PFSK-1 (cell line): ENCODE data around the gene PGBD4.

ENCODE experiments used
- FOXP2 ChIP-seq: optimal IDR thresholded peaks from 2 replicates; pipeline ENCODE3; 2011; ENCODE audit warnings: borderline replicate concordance, control low read depth, inconsistent platforms; ENCODE audit not compliant: insufficient read depth; ENCODE audit errors: extremely low read length, extremely low read depth
- POLR2AphosphoS5 ChIP-seq: IDR thresholded peaks from 2 replicates; pipeline ENCODE4 v1.6.1; 2012; ENCODE audit warnings: low read depth, mild to moderate bottlenecking, control low read depth, low read length, moderate library complexity
- SIN3A ChIP-seq: IDR thresholded peaks from 2 replicates; pipeline ENCODE4 v1.6.1; 2012; ENCODE audit warnings: mild to moderate bottlenecking, low read length, moderate library complexity, borderline replicate concordance; ENCODE audit not compliant: insufficient read depth
- TAF1 ChIP-seq: IDR thresholded peaks from 2 replicates; pipeline ENCODE4 v1.6.1; 2012; ENCODE audit warnings: low read length, control low read depth, borderline replicate concordance; ENCODE audit not compliant: insufficient read depth
- TF ChIP-seq, protein P1 (sequence below), 2 experiments: IDR thresholded peaks; 2 replicates each; pipeline versions ENCODE4 v1.6.1 to v1.8.0; 2011 to 2012; ENCODE audit warnings: low read depth in 2 of 2, low read length in 2 of 2, control low read depth in 1 of 2, inconsistent platforms in 1 of 2, mild to moderate bottlenecking in 1 of 2, moderate library complexity in 1 of 2; ENCODE audit not compliant: insufficient read depth in 1 of 2

The PGBD4 gene

DNA sequence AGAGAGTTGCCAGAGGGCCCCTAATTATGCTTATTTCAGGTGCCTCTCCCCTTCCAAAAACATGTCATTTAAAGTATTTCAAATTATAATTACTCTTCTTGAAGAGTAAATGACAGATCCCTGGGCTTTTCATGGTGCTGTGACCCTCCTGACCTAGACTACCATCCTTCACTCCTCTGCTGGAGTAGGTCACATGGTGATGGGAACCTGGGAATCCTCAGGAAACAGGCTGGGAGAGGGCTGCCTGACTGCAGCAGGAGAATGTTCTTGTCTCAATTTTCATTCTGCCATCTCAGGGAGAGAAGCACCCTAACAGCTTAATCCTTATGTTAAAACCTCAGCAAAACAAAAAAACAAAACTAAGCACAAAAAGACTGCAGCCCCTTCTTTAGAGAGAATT is 24.6 kb downstream of the PGBD4 start:
- TF ChIP-seq TAF1 (no peak), POLR2AphosphoS5 (no peak), SIN3A (no peak), FOXP2 (no peak)
- TF ChIP-seq, protein P1, sequence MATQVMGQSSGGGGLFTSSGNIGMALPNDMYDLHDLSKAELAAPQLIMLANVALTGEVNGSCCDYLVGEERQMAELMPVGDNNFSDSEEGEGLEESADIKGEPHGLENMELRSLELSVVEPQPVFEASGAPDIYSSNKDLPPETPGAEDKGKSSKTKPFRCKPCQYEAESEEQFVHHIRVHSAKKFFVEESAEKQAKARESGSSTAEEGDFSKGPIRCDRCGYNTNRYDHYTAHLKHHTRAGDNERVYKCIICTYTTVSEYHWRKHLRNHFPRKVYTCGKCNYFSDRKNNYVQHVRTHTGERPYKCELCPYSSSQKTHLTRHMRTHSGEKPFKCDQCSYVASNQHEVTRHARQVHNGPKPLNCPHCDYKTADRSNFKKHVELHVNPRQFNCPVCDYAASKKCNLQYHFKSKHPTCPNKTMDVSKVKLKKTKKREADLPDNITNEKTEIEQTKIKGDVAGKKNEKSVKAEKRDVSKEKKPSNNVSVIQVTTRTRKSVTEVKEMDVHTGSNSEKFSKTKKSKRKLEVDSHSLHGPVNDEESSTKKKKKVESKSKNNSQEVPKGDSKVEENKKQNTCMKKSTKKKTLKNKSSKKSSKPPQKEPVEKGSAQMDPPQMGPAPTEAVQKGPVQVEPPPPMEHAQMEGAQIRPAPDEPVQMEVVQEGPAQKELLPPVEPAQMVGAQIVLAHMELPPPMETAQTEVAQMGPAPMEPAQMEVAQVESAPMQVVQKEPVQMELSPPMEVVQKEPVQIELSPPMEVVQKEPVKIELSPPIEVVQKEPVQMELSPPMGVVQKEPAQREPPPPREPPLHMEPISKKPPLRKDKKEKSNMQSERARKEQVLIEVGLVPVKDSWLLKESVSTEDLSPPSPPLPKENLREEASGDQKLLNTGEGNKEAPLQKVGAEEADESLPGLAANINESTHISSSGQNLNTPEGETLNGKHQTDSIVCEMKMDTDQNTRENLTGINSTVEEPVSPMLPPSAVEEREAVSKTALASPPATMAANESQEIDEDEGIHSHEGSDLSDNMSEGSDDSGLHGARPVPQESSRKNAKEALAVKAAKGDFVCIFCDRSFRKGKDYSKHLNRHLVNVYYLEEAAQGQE (IDR thresholded peaks at IDR 0.05; ENCODE audit: insufficient read depth in 1 of 2, low read depth in 2 of 2, low read length in 2 of 2), result no peak

DNA sequence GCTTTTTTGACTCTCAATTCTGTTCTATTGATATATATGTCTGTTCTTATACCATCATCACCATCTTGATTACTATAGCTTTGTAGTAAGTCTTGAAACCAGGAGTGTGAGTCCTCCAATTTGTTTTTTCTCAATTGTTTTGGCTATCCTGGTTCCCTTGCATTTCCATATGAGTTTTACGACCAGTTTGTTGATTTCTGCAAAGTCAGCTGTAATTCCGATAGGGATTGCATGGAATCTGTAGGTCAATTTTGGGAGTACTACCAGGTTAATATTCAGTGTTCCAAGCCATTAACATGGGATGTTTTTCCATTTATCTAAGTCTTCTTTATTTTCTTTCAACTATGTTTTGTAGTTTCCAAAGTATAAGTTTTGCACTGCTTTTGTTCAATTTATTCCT is 27.0 kb downstream of the PGBD4 start:
- TF ChIP-seq, protein P1 (IDR thresholded peaks at IDR 0.05; ENCODE audit: insufficient read depth in 1 of 2, low read depth in 2 of 2, low read length in 2 of 2), result no peak
- TF ChIP-seq POLR2AphosphoS5 (no peak), TAF1 (no peak), FOXP2 (no peak), SIN3A (no peak)

DNA sequence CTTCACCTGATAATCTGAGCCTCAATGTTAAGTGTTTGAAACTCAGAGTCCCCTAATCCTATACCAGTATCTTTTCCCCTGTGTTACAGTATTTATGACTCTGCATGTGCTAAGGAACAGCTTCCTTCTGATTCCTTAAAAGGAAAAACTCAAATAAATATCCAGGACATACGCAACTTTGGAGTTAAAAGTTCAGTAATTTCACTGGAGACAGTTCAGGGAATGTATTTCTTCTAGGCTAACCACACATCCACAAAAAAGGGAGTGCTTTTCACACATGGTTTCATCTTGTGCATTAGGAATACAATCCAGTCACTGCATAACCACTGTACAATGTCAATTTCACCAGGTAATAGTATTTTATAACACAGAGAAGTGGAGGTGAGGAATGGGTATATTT is 31.0 kb downstream of the PGBD4 start:
- TF ChIP-seq, protein P1 (IDR thresholded peaks at IDR 0.05; ENCODE audit: insufficient read depth in 1 of 2, low read depth in 2 of 2, low read length in 2 of 2), result no peak
- TF ChIP-seq FOXP2 (no peak), SIN3A (no peak), POLR2AphosphoS5 (no peak), TAF1 (no peak)

DNA sequence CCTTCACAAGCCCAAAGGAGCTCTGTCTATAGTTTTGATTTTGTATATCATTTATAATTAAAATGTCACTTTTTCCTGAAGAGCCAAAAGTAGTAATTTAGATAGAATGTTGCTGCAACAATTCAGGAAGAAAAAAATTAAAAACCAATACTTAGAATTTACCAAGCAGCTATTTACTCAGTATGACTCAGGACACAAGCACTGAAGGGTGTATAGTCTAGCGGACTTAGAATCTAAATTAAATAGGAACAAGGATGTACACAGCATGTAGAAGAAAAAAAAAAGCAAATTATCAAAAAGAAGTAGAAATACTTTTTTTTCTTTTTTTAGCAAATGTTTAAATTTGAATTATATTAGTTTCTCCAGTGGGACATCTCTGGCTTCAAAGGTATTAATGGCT is 31.6 kb downstream of the PGBD4 start:
- TF ChIP-seq, protein P1 (IDR thresholded peaks at IDR 0.05; ENCODE audit: insufficient read depth in 1 of 2, low read depth in 2 of 2, low read length in 2 of 2), result no peak
- TF ChIP-seq POLR2AphosphoS5 (no peak), FOXP2 (no peak), TAF1 (no peak), SIN3A (no peak)
